Psoas muscle (tissue), 8 donors: ENCODE measurements around the gene TNNI3. TPM values are rescaled to one million over a fixed set of nuclear protein-coding genes. Genes with fewer than 3 reads are reported as not detected.
A peak's percentile ranks its signal among the peaks of the same experiment; 100 is the strongest.

Experiments
- ATAC-seq, 4 donors: fragments of 200-7000 bp; cut with Tn5 transposase; one replicate each; pipeline ENCODE4 v1.9.1; 2020; ENCODE audit warnings: moderate library complexity in 3 of 4, mild to moderate bottlenecking in 2 of 4
- DNase-seq, 2 donors: peaks; one replicate each; pipeline ENCODE4 v3.0.0-alpha.2; 2020
- H3K27ac ChIP-seq: fragments of 200-600 bp; one replicate; pipeline ENCODE4 v1.8.0; 2022
- H3K27me3 ChIP-seq, 3 donors: fragments of 200-600 bp in 1 of 3; one replicate each; pipeline versions ENCODE4 v1.6.1 to v1.8.0; 2013 to 2022; ENCODE audit warnings: low read length in 2 of 3, mild to moderate bottlenecking in 2 of 3, moderate library complexity in 1 of 3; ENCODE audit not compliant: insufficient read depth in 3 of 3
- H3K36me3 ChIP-seq, 2 donors: fragments of 200-600 bp in 1 of 2; one replicate each; pipeline versions ENCODE4 v1.6.1 to v1.8.0; 2013 to 2022; ENCODE audit warnings: low read depth in 1 of 2, mild to moderate bottlenecking in 1 of 2, moderate library complexity in 1 of 2; ENCODE audit not compliant: insufficient read depth in 1 of 2
- H3K4me1 ChIP-seq: fragments of 200-600 bp; one replicate; pipeline ENCODE4 v1.8.0; 2022
- H3K4me3 ChIP-seq: fragments of 200-600 bp; one replicate; pipeline ENCODE4 v1.8.0; 2022; ENCODE audit warnings: mild to moderate bottlenecking
- H3K9me3 ChIP-seq: fragments of 200-600 bp; one replicate; pipeline ENCODE4 v1.8.0; 2022
- WGBS, 3 donors: extraction: QIAGEN DNeasy Blood & Tissue Kit; methylation state at CpG; one replicate each; pipeline versions ENCODE4 v1.1.6 to v1.1.7; 2013; 5-methylcytosine and 5-hydroxymethylcytosine counted together
- intact Hi-C, 2 donors: fragments of 100-400 bp; cut with DNase I; formaldehyde crosslinking; loops; one replicate each; pipeline versions ENCODE4 v1.11.0 to v1.14.2; 2022
- polyA plus RNA-seq, 3 donors: library from polyadenylated mRNA; stranded (reverse); fragments of 200-250 nt; gene quantifications; one replicate each; pipeline ENCODE4 v1.2.3, GENCODE V29; 2013
- total RNA-seq, 4 donors: library from RNA; stranded (reverse); fragmentation: NEBNext Ultra II Directional in 2 of 4; extraction: Animal tissue kit (Norgen Biotek cat#: 25700) in 2 of 4; gene quantifications; one replicate each; pipeline versions ENCODE4 v1.2.1 to v1.2.4, GENCODE V29; 2021 to 2023
- TF ChIP-seq, protein P1 (sequence below): fragments of 200-600 bp; IDR thresholded peaks from one replicate; pipeline ENCODE4 v1.8.0; 2022; ENCODE audit warnings: antibody characterized with exemption
- donor health status: healthy with polysubstance abuse.
- donor health status: DM: no; HTN: no; CAD: no; lungs with moderate emphysema.
- donor health status: Bipolar disorder and iron deficiency.
- donor health status: healthy.
- donor health status: DM: yes; HTN: yes; CAD: no.
- donor health status: DM: no; HTN: no; CAD: no.
- donor health status: DM: no; HTN: no; CAD: no.
- donor health status: DM: yes; HTN: yes; CAD: no.

Gene TNNI3
- total and polyA plus RNA-seq, 7 donors, result 5.0 to 17.4 (median 13.4) TPM

DNA sequence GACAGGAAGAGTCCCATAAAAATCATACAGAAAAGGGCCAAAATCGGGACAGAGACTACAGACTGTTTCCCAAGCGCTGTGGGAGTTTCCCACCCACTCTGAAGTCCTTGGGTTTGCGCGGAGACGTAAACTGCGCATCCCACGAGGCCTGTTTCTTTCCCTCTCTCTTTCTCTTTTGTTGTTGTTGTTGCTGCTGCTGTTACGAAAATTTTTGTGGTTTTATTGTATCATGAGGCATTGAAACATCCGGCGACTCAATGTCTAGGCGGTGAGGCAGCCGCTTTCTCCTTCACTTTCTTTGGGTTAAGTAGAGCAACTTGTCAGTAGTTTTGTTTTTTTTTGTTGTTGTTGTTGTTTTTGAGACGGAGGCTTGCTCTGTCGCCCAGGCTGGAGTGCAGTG lies 38.5 kb downstream of the TNNI3 start:
- Histone ChIP-seq H3K9me3 (no peaks in the 10 kb centered on the region), H3K36me3 (no peaks in the 10 kb centered on the region), H3K27ac (no peak overlapping the region), H3K4me3 (peak overlapping the region; percentile 89), H3K27me3 (no peaks in the 10 kb centered on the region), H3K4me1 (peaks cover 7% of the 10 kb centered on the region)
- intact Hi-C loops, result no loop called here
- no peak for DNase-seq
- no peak for ATAC-seq
- 77 to 83% (median 77%) methylated on average over 14 of the region's 14 CpGs for WGBS, 3 donors
- TF ChIP-seq, protein P1, sequence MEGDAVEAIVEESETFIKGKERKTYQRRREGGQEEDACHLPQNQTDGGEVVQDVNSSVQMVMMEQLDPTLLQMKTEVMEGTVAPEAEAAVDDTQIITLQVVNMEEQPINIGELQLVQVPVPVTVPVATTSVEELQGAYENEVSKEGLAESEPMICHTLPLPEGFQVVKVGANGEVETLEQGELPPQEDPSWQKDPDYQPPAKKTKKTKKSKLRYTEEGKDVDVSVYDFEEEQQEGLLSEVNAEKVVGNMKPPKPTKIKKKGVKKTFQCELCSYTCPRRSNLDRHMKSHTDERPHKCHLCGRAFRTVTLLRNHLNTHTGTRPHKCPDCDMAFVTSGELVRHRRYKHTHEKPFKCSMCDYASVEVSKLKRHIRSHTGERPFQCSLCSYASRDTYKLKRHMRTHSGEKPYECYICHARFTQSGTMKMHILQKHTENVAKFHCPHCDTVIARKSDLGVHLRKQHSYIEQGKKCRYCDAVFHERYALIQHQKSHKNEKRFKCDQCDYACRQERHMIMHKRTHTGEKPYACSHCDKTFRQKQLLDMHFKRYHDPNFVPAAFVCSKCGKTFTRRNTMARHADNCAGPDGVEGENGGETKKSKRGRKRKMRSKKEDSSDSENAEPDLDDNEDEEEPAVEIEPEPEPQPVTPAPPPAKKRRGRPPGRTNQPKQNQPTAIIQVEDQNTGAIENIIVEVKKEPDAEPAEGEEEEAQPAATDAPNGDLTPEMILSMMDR, result no peak

DNA sequence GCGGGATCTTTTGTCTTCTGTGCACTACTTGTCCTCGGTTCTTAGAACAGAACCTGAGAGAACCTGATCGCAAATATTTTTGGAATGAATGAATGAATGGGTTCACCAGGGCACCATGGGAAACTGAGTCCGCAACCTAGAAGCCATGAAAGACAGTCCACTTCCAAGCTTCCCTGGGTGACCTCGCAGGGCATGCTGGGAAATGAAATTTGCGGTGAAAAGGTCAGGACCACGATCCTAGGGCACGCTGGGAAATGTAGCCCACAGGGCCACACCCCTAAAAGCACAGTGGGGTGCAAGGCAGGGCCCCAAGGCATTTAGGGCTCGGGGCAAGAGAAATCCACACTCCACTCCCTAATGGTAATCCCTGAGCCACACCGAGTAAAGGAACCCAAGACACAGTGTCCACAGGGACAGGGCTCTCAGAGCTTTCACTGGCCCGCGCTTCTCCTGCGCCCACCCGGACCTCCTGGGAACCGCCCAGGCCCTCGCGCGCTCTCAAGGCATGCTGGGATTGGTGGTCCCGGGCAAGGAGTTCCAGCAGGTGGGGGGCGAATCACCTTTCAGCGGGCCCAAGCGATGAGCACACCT lies 39.0 kb downstream of the TNNI3 start:
- ATAC-seq (peak; percentile 20 to 49 (median 36)), DNase-seq (peak; percentile 54 to 74)
- Histone ChIP-seq H3K36me3 (no peaks in the 10 kb centered on the region), H3K4me1 (peaks cover 8% of the 10 kb centered on the region), H3K27me3 (no peaks in the 10 kb centered on the region), H3K27ac (peak overlapping the region; percentile 83), H3K4me3 (peak overlapping the region; percentile 89), H3K9me3 (no peaks in the 10 kb centered on the region)
- intact Hi-C loops, result no loop called here
- 10 to 15% (median 13%) methylated on average over 19 to 22 of the region's 22 CpGs for WGBS, 3 donors
- TF ChIP-seq, protein P1, result no peak

DNA sequence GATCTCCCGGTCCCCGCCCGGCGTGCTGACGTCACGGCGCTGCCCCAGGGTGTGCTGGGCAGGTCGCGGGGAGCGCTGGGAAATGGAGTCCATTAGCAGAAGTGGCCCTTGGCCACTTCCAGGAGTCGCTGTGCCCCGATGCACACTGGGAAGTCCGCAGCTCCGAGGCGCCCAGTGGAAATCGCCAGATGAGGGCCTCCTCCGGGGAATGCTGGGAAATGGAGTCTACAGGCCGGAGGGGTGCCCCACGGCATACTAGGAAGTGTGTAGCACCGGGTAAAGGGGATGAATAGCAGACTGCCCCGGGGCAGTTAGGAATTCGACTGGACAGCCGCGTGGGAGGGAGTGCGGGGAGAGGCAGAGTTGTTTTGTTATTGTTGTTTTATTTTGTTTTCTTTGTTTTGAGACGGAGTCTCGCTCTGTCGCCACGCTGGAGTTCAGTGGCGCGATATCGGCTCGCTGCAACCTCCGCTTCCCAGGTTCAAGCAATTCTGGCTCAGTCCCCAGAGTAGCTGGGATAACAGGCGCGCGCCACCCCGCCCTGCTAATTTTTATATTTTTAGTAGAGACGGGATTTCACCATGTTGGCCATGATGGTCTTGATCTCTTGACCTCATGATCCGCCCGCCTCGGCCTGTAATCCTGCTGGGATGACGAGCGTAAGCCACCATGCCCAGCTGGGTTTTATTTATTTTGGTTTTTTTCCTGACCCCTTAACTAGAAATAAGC lies 39.7 kb downstream of the TNNI3 start:
- H3K9me3 ChIP-seq, result no peaks in the 10 kb centered on the region
- peak; percentile 84 to 92 (median 89) for ATAC-seq
- intact Hi-C loops, result no loop called here
- DNase-seq, result peak; percentile 99
- WGBS, 3 donors, result 0 to 1% (median 0%) methylated on average over 37 to 44 of the region's 44 CpGs
- TF ChIP-seq, protein P1, result no peak
- no peaks in the 10 kb centered on the region for H3K36me3 ChIP-seq
- H3K4me1 ChIP-seq, result peaks cover 14% of the 10 kb centered on the region
- peak overlapping the region; percentile 89 for H3K4me3 ChIP-seq
- no peaks in the 10 kb centered on the region for H3K27me3 ChIP-seq
- peak overlapping the region; percentile 83 for H3K27ac ChIP-seq

DNA sequence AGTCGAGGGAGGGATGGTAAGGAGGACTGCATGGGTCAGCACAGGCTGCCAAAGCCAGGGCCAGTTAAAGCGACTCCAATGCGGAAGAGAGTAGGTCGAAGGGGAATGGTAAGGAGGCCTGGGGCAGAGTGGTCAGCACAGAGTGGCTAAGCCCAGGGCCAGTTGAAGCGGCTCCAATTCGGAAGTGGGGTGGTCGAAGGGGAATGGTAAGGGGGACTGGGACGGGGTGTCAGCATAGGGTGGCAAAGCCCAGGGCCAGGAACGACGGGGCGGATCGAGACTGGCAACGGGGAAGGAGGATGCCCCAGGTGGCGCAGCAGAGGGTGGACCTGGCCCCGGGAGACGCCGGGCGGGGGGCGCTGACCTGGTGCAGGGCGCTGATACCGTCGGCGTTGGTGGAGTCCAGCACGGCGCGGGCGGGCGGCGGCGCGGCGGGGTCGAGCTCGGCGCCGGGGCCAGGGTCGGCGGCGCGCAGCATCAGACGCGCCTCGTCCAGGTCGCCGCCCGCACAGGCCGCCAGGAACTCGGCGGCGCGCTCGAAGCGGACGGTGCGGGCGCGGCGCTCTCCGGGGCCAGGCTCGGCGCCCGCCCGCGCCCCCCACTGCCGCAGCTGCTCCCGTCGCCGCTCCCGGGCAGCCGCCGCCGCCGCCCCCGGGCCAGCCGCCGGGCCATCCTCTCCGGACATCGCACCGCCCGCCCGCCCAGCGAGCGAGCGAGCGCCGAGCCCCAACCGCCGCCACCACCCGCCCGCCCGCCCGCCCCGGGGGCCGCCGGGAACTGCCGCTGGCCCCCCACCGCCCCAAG lies 40.5 kb downstream of the TNNI3 start, which contains the start of gene PPP1R12C:
Gene PPP1R12C, minus strand, starts transcription at position 779 of the 804 bp plus-strand sequence. Its CDS starts 94 bp downstream, at position 685.
- 1% methylated on average over 27 to 97 of the region's 97 CpGs for WGBS, 3 donors
- ATAC-seq, result peak in 2 of 4 donors; percentile 0

More for the DNA sequence above, 40.5 kb downstream of the TNNI3 start, which contains the start of gene PPP1R12C:
- H3K9me3 ChIP-seq, result no peaks in the 10 kb centered on the region
- peaks cover 15% of the 10 kb centered on the region for H3K4me1 ChIP-seq
- H3K36me3 ChIP-seq, result peaks cover 0 to 3% of the 10 kb centered on the region in 2 donors
- H3K27me3 ChIP-seq, result no peaks in the 10 kb centered on the region
- H3K27ac ChIP-seq, result peak within 1 kb of the TSS; percentile 83
- H3K4me3 ChIP-seq, result peak within 1 kb of the TSS; percentile 89
- DNase-seq, result peak; percentile 52 to 68
- TF ChIP-seq, protein P1, result no peak
- intact Hi-C loops, result no loop called here
